Neural cell (in vitro differentiated cells): ENCODE data around the gene SPG11. TPM values are rescaled to one million over a fixed set of nuclear protein-coding genes. Genes with fewer than 3 reads are reported as not detected.

Experiments used
- H2AFZ ChIP-seq: fragments of 200-600, 300-800 bp; sonication (generic), shearing (Covaris generic); 2 replicates; pipeline ENCODE4 v1.6.0; 2014; ENCODE audit warnings: low read depth, mild to moderate bottlenecking, antibody characterized with exemption, low read length, moderate library complexity
- H3F3A ChIP-seq: fragments of 200-600 bp; shearing (Covaris generic); 2 replicates; pipeline ENCODE4 v1.6.1; 2016; ENCODE audit warnings: mild to moderate bottlenecking, moderate library complexity, mixed read lengths, antibody characterized with exemption, low read length; ENCODE audit not compliant: insufficient read depth, poor library complexity, severe bottlenecking
- H3K27ac ChIP-seq: fragments of 200-600, 300-800 bp; sonication (generic), shearing (Covaris generic); 2 replicates; pipeline ENCODE4 v1.5.1; 2014; ENCODE audit warnings: mild to moderate bottlenecking, low read length, moderate library complexity
- H3K27me3 ChIP-seq: fragments of 300-800, 200-600 bp; sonication (generic), shearing (Covaris generic); 2 replicates; pipeline ENCODE4 v1.6.0; 2014; ENCODE audit warnings: mild to moderate bottlenecking, low read depth, low read length, moderate library complexity; ENCODE audit not compliant: insufficient read depth
- H3K36me3 ChIP-seq: fragments of 300-800, 200-600 bp; sonication (generic), shearing (Covaris generic); 2 replicates; pipeline ENCODE4 v1.5.1; 2014; ENCODE audit warnings: mild to moderate bottlenecking, antibody characterized with exemption, low read length, moderate library complexity; ENCODE audit not compliant: insufficient read depth
- H3K4me2 ChIP-seq: fragments of 300-800, 200-600 bp; sonication (generic), shearing (Covaris generic); 2 replicates; pipeline ENCODE4 v1.6.0; 2014; ENCODE audit warnings: mild to moderate bottlenecking, low read length
- H3K4me3 ChIP-seq: fragments of 300-800, 200-600 bp; sonication (generic), shearing (Covaris generic); 2 replicates; pipeline ENCODE4 v1.5.1; 2014; ENCODE audit warnings: mild to moderate bottlenecking, low read length, moderate library complexity
- H3K79me2 ChIP-seq: fragments of 200-600 bp; shearing (Covaris generic); replicated peaks from 2 replicates; pipeline ENCODE4 v1.6.0; 2014; ENCODE audit warnings: mild to moderate bottlenecking, low read length, moderate library complexity; ENCODE audit not compliant: insufficient read depth
- H3K9ac ChIP-seq: fragments of 300-800, 200-600 bp; sonication (generic), shearing (Covaris generic); 2 replicates; pipeline ENCODE4 v1.6.1; 2016; ENCODE audit warnings: mild to moderate bottlenecking, low read length, mixed read lengths
- H3K9me2 ChIP-seq: fragments of 200-600 bp; shearing (Covaris generic); 2 replicates; pipeline ENCODE4 v1.6.1; 2016; ENCODE audit warnings: mild to moderate bottlenecking, low read length, mixed read lengths; ENCODE audit not compliant: insufficient read depth
- H3K9me3 ChIP-seq: fragments of 200-600, 300-800 bp; sonication (generic), shearing (Covaris generic); 2 replicates; pipeline ENCODE4 v1.6.1; 2016; ENCODE audit warnings: mild to moderate bottlenecking, mixed run types, low read length, moderate library complexity, mixed read lengths
- H4K20me1 ChIP-seq: fragments of 200-600 bp; shearing (Covaris generic); 2 replicates; pipeline ENCODE4 v1.6.1; 2016; ENCODE audit warnings: mild to moderate bottlenecking, mixed run types; ENCODE audit not compliant: insufficient read depth
- EP300 ChIP-seq: fragments of 450-650 bp; conservative IDR thresholded peaks from 2 replicates; pipeline ENCODE4 v1.6.1; 2014; ENCODE audit warnings: antibody characterized with exemption, mild to moderate bottlenecking, moderate library complexity; ENCODE audit not compliant: poor library complexity, severe bottlenecking
- EZH2 ChIP-seq: fragments of 200-600, 300-800 bp; shearing (Covaris generic), sonication (generic); IDR thresholded peaks from 2 replicates; pipeline ENCODE4 v1.6.1; 2014; ENCODE audit warnings: antibody characterized with exemption, low read length, borderline replicate concordance, mild to moderate bottlenecking; ENCODE audit not compliant: insufficient read depth, poor library complexity, severe bottlenecking
- MXI1 ChIP-seq: fragments of 450-650 bp; conservative IDR thresholded peaks from 2 replicates; pipeline ENCODE4 v1.6.1; 2014; ENCODE audit warnings: antibody characterized with exemption, mild to moderate bottlenecking; ENCODE audit not compliant: poor library complexity, severe bottlenecking
- POLR2AphosphoS5 ChIP-seq: IDR thresholded peaks from 2 replicates; pipeline ENCODE4 v1.6.1; 2012
- RAD21 ChIP-seq: fragments of 450-650 bp; conservative IDR thresholded peaks from 2 replicates; pipeline ENCODE4 v1.6.1; 2014; ENCODE audit warnings: antibody characterized with exemption, mild to moderate bottlenecking, moderate library complexity
- SMC3 ChIP-seq: fragments of 450-650 bp; conservative IDR thresholded peaks from 2 replicates; pipeline ENCODE4 v1.6.1; 2014; ENCODE audit warnings: antibody characterized with exemption, mild to moderate bottlenecking, moderate library complexity; ENCODE audit not compliant: poor library complexity
- TAF1 ChIP-seq: IDR thresholded peaks from 2 replicates; pipeline ENCODE4 v1.6.1; 2012; ENCODE audit warnings: low read depth
- polyA plus RNA-seq: library from polyadenylated mRNA; depleted of rRNA; stranded (reverse); fragments of >200 nt; gene quantifications from 2 replicates; pipeline ENCODE4 v1.2.3, GENCODE V29; 2014
- TF ChIP-seq, protein P1 (sequence below): fragments of 450-650 bp; IDR thresholded peaks from 2 replicates; pipeline ENCODE4 v1.5.1; 2014; ENCODE audit warnings: antibody characterized with exemption, mild to moderate bottlenecking, moderate library complexity; ENCODE audit not compliant: poor library complexity, severe bottlenecking
- TF ChIP-seq, protein P2 (sequence below): IDR thresholded peaks from 2 replicates; pipeline ENCODE4 v1.6.1; 2012; ENCODE audit warnings: borderline replicate concordance

Gene SPG11
- polyA plus RNA-seq, 1 donor from 2014 or later, result 52.2 TPM

- Histone ChIP-seq H3K9me3 (no peaks in the 10 kb centered on the region), H3F3A (no peaks in the 10 kb centered on the region), H2AFZ (no peak overlapping the region), H3K9ac (no peak overlapping the region), H3K36me3 (peaks cover 11% of the 10 kb centered on the region), H3K27me3 (no peaks in the 10 kb centered on the region), H3K4me3 (no peak overlapping the region), H3K79me2 (no peaks in the 10 kb centered on the region), H3K9me2 (no peaks in the 10 kb centered on the region), H4K20me1 (no peaks in the 10 kb centered on the region), H3K4me2 (no peak overlapping the region), H3K27ac (no peak overlapping the region)
- TF ChIP-seq MXI1 (no peak), EZH2 (no peak), POLR2AphosphoS5 (no peak), RAD21 (no peak), SMC3 (no peak)
- TF ChIP-seq, protein P1, sequence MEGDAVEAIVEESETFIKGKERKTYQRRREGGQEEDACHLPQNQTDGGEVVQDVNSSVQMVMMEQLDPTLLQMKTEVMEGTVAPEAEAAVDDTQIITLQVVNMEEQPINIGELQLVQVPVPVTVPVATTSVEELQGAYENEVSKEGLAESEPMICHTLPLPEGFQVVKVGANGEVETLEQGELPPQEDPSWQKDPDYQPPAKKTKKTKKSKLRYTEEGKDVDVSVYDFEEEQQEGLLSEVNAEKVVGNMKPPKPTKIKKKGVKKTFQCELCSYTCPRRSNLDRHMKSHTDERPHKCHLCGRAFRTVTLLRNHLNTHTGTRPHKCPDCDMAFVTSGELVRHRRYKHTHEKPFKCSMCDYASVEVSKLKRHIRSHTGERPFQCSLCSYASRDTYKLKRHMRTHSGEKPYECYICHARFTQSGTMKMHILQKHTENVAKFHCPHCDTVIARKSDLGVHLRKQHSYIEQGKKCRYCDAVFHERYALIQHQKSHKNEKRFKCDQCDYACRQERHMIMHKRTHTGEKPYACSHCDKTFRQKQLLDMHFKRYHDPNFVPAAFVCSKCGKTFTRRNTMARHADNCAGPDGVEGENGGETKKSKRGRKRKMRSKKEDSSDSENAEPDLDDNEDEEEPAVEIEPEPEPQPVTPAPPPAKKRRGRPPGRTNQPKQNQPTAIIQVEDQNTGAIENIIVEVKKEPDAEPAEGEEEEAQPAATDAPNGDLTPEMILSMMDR, result no peak
Measured at GRCh38 chr15:44585633-44586032, 77.8 kb downstream of the SPG11 start.

GRCh38 chr15:44584162-44584749, 79.2 kb downstream of the SPG11 start:
- TF ChIP-seq TAF1 (no peak), EP300 (no peak), RAD21 (no peak), POLR2AphosphoS5 (no peak), SMC3 (no peak), EZH2 (no peak), MXI1 (no peak)
- TF ChIP-seq, protein P1, result no peak
- TF ChIP-seq, protein P2, sequence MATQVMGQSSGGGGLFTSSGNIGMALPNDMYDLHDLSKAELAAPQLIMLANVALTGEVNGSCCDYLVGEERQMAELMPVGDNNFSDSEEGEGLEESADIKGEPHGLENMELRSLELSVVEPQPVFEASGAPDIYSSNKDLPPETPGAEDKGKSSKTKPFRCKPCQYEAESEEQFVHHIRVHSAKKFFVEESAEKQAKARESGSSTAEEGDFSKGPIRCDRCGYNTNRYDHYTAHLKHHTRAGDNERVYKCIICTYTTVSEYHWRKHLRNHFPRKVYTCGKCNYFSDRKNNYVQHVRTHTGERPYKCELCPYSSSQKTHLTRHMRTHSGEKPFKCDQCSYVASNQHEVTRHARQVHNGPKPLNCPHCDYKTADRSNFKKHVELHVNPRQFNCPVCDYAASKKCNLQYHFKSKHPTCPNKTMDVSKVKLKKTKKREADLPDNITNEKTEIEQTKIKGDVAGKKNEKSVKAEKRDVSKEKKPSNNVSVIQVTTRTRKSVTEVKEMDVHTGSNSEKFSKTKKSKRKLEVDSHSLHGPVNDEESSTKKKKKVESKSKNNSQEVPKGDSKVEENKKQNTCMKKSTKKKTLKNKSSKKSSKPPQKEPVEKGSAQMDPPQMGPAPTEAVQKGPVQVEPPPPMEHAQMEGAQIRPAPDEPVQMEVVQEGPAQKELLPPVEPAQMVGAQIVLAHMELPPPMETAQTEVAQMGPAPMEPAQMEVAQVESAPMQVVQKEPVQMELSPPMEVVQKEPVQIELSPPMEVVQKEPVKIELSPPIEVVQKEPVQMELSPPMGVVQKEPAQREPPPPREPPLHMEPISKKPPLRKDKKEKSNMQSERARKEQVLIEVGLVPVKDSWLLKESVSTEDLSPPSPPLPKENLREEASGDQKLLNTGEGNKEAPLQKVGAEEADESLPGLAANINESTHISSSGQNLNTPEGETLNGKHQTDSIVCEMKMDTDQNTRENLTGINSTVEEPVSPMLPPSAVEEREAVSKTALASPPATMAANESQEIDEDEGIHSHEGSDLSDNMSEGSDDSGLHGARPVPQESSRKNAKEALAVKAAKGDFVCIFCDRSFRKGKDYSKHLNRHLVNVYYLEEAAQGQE, result no peak
- no peaks in the 10 kb centered on the region for H4K20me1 ChIP-seq
- no peak overlapping the region for H3K4me2 ChIP-seq
- H3K9me2 ChIP-seq, result no peaks in the 10 kb centered on the region
- no peak overlapping the region for H2AFZ ChIP-seq
- H3F3A ChIP-seq, result no peaks in the 10 kb centered on the region
- no peak overlapping the region for H3K4me3 ChIP-seq
- peaks cover 9% of the 10 kb centered on the region for H3K36me3 ChIP-seq
- H3K27me3 ChIP-seq, result no peaks in the 10 kb centered on the region
- H3K9me3 ChIP-seq, result no peaks in the 10 kb centered on the region
- no peaks in the 10 kb centered on the region for H3K79me2 ChIP-seq
- no peak overlapping the region for H3K9ac ChIP-seq
- no peak overlapping the region for H3K27ac ChIP-seq
